ENCODE measurements around the gene BNIP5.

- TF ChIP-seq CTCF (IDR thresholded peaks at IDR 0.05; ENCODE audit: low read depth, low read length) (no peak), EZH2phosphoT487 (IDR thresholded peaks at IDR 0.05; ENCODE audit: low read depth) (no peak)
Measured at GRCh38 chr6:36368421-36368820, 31.7 kb upstream of the BNIP5 start.
